ENCODE measurements around the gene PACSIN3. TPM values are rescaled to one million over a fixed set of nuclear protein-coding genes. Genes with fewer than 3 reads are reported as not detected.

Gene PACSIN3
- total and polyA plus RNA-seq, 2 of the 13 experiments (the other 11 are each of a cell fraction or from before 2014, with no cell fraction given) = 47.9 to 93.3 TPM

- TF ChIP-seq, protein P1, sequence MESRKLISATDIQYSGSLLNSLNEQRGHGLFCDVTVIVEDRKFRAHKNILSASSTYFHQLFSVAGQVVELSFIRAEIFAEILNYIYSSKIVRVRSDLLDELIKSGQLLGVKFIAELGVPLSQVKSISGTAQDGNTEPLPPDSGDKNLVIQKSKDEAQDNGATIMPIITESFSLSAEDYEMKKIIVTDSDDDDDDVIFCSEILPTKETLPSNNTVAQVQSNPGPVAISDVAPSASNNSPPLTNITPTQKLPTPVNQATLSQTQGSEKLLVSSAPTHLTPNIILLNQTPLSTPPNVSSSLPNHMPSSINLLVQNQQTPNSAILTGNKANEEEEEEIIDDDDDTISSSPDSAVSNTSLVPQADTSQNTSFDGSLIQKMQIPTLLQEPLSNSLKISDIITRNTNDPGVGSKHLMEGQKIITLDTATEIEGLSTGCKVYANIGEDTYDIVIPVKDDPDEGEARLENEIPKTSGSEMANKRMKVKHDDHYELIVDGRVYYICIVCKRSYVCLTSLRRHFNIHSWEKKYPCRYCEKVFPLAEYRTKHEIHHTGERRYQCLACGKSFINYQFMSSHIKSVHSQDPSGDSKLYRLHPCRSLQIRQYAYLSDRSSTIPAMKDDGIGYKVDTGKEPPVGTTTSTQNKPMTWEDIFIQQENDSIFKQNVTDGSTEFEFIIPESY (CRISPR knock-in tag; IDR thresholded peaks at IDR 0.05) = no peak
- TF ChIP-seq FOSL1 (CRISPR knock-in tag; IDR thresholded peaks at IDR 0.05; ENCODE audit: borderline replicate concordance) (no peak), KMT2B (CRISPR knock-in tag; IDR thresholded peaks at IDR 0.05) (peak; percentile 43; the same call in 1 of the 2 replicates), GFI1 (CRISPR knock-in tag; IDR thresholded peaks at IDR 0.05; ENCODE audit: borderline replicate concordance) (no peak), CAMTA2 (CRISPR knock-in tag; IDR thresholded peaks at IDR 0.05; ENCODE audit: borderline replicate concordance) (no peak), ZNF737 (CRISPR knock-in tag; IDR thresholded peaks at IDR 0.05; ENCODE audit: borderline replicate concordance) (no peak), NAIF1 (CRISPR knock-in tag; IDR thresholded peaks at IDR 0.05; ENCODE audit: borderline replicate concordance) (no peak), ZNF10 (CRISPR knock-in tag; IDR thresholded peaks at IDR 0.05; ENCODE audit: borderline replicate concordance, low read depth) (no peak), SRF (IDR thresholded peaks at IDR 0.05; ENCODE audit: low read depth, low read length) (no peak), XBP1 (CRISPR knock-in tag; IDR thresholded peaks at IDR 0.05) (no peak), ZFP36 (IDR thresholded peaks at IDR 0.05; ENCODE audit: borderline replicate concordance, low read depth, low read length, partially characterized antibody) (no peak), NR2F6 (IDR thresholded peaks at IDR 0.05) (0 out of 2 replicates have a peak, but pooled peaks have one; percentile 38), NR2F6 (CRISPR knock-in tag; IDR thresholded peaks at IDR 0.05) (peak; percentile 52; the same call in 1 of the 2 replicates), ZNF224 (CRISPR knock-in tag; IDR thresholded peaks at IDR 0.05) (no peak), ZNF20 (CRISPR knock-in tag; IDR thresholded peaks at IDR 0.05) (no peak), GATAD2A (CRISPR knock-in tag; IDR thresholded peaks at IDR 0.05) (0 out of 2 replicates have a peak, but pooled peaks have one; percentile 17), NFKB2 (CRISPR knock-in tag; IDR thresholded peaks at IDR 0.05; ENCODE audit: borderline replicate concordance) (no peak), RAD21 (CRISPR knock-in tag; IDR thresholded peaks at IDR 0.05) (peak; percentile 97), MIER2 (CRISPR knock-in tag; IDR thresholded peaks at IDR 0.05) (no peak), ZNF552 (CRISPR knock-in tag; IDR thresholded peaks at IDR 0.05; ENCODE audit: borderline replicate concordance) (no peak), ZNF3 (CRISPR knock-in tag; IDR thresholded peaks at IDR 0.05) (no peak), ZNF678 (CRISPR knock-in tag; IDR thresholded peaks at IDR 0.05) (no peak), ZNF557 (CRISPR knock-in tag; IDR thresholded peaks at IDR 0.05) (no peak), ZBTB26 (CRISPR knock-in tag; IDR thresholded peaks at IDR 0.05; ENCODE audit: borderline replicate concordance) (no peak), ZNF484 (CRISPR knock-in tag; IDR thresholded peaks at IDR 0.05; ENCODE audit: borderline replicate concordance, low read depth) (no peak), KLF15 (CRISPR knock-in tag; IDR thresholded peaks at IDR 0.05; ENCODE audit: borderline replicate concordance) (no peak), MEIS1 (CRISPR knock-in tag; IDR thresholded peaks at IDR 0.05; ENCODE audit: borderline replicate concordance) (0 out of 2 replicates have a peak, but pooled peaks have one; percentile 55)
- TF ChIP-seq, protein P2, sequence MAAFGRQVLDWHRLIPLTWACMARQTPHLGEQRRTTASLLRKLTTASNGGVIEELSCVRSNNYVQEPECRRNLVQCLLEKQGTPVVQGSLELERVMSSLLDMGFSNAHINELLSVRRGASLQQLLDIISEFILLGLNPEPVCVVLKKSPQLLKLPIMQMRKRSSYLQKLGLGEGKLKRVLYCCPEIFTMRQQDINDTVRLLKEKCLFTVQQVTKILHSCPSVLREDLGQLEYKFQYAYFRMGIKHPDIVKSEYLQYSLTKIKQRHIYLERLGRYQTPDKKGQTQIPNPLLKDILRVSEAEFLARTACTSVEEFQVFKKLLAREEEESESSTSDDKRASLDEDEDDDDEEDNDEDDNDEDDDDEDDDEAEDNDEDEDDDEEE (CRISPR knock-in tag; IDR thresholded peaks at IDR 0.05) = no peak
Measured at GRCh38 chr11:47152953-47153950, 33.0 kb downstream of the PACSIN3 start (continued).
